Ishikawa (cell line): Measurements from ENCODE around the gene SUSD6.

Source experiments
- CEBPB ChIP-seq: IDR thresholded peaks from 2 replicates; pipeline ENCODE4 v1.6.1; 2012
- CREB1 ChIP-seq: IDR thresholded peaks from 2 replicates; pipeline ENCODE4 v1.6.1; 2012; ENCODE audit warnings: low read depth
- EGR1 ChIP-seq: IDR thresholded peaks from 2 replicates; pipeline ENCODE4 v1.6.1; 2012
- EP300 ChIP-seq: IDR thresholded peaks from 2 replicates; pipeline ENCODE4 v1.6.1; 2012; ENCODE audit warnings: borderline replicate concordance
- FOXM1 ChIP-seq: IDR thresholded peaks from 2 replicates; pipeline ENCODE4 v1.6.1; 2012; ENCODE audit warnings: low read depth, borderline replicate concordance
- MAX ChIP-seq: IDR thresholded peaks from 2 replicates; pipeline ENCODE4 v1.6.1; 2012
- NFIC ChIP-seq: IDR thresholded peaks from 2 replicates; pipeline ENCODE4 v1.6.1; 2012
- RAD21 ChIP-seq: IDR thresholded peaks from 2 replicates; pipeline ENCODE4 v1.6.1; 2012; ENCODE audit warnings: low read depth
- REST ChIP-seq: IDR thresholded peaks from 2 replicates; pipeline ENCODE4 v1.6.1; 2012; ENCODE audit warnings: low read depth, mild to moderate bottlenecking
- TAF1 ChIP-seq: IDR thresholded peaks from 2 replicates; pipeline ENCODE4 v1.6.1; 2012; ENCODE audit warnings: low read depth, mild to moderate bottlenecking
- TCF12 ChIP-seq: IDR thresholded peaks from 2 replicates; pipeline ENCODE4 v1.6.1; 2012; ENCODE audit warnings: low read depth
- TEAD4 ChIP-seq: IDR thresholded peaks from 2 replicates; pipeline ENCODE4 v1.6.1; 2012
- USF1 ChIP-seq: IDR thresholded peaks from 2 replicates; pipeline ENCODE4 v1.6.1; 2012
- YY1 ChIP-seq: IDR thresholded peaks from 2 replicates; pipeline ENCODE4 v1.6.1; 2012; ENCODE audit warnings: low read depth
- ZBTB7A ChIP-seq: IDR thresholded peaks from 2 replicates; pipeline ENCODE4 v1.6.1; 2012; ENCODE audit warnings: low read depth

The SUSD6 gene

GRCh38 chr14:69644814-69645213 is 33.4 kb downstream of the SUSD6 start:
- TF ChIP-seq USF1 (no peak), TAF1 (no peak), REST (no peak), RAD21 (no peak), CREB1 (no peak), EP300 (no peak), TEAD4 (no peak), FOXM1 (no peak), NFIC (no peak), YY1 (no peak), TCF12 (no peak)

DNA sequence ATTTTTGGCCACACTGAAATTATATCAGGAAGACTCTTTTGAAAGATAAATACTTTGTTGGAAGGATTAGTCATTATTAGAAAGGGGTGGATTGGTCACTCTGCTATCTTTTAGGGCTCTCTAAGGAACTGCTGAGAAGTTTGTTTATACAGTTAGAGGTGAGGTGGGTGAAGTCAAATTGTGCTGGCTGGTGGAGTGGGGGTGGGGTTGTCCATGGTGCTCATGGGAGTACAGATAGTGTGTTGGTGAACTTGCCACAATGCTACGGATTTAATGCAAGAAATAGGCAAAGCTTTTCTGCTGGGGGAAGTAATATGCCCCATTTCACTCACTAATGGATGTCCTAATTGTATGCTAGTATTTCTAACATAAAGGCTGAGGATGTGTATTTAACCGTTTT is 35.8 kb downstream of the SUSD6 start:
- TF ChIP-seq TAF1 (no peak), EP300 (no peak), MAX (no peak), CEBPB (no peak), NFIC (no peak), TEAD4 (no peak), ZBTB7A (no peak), RAD21 (no peak), YY1 (no peak), CREB1 (no peak), REST (no peak), FOXM1 (no peak), TCF12 (no peak), USF1 (no peak), EGR1 (no peak)

DNA sequence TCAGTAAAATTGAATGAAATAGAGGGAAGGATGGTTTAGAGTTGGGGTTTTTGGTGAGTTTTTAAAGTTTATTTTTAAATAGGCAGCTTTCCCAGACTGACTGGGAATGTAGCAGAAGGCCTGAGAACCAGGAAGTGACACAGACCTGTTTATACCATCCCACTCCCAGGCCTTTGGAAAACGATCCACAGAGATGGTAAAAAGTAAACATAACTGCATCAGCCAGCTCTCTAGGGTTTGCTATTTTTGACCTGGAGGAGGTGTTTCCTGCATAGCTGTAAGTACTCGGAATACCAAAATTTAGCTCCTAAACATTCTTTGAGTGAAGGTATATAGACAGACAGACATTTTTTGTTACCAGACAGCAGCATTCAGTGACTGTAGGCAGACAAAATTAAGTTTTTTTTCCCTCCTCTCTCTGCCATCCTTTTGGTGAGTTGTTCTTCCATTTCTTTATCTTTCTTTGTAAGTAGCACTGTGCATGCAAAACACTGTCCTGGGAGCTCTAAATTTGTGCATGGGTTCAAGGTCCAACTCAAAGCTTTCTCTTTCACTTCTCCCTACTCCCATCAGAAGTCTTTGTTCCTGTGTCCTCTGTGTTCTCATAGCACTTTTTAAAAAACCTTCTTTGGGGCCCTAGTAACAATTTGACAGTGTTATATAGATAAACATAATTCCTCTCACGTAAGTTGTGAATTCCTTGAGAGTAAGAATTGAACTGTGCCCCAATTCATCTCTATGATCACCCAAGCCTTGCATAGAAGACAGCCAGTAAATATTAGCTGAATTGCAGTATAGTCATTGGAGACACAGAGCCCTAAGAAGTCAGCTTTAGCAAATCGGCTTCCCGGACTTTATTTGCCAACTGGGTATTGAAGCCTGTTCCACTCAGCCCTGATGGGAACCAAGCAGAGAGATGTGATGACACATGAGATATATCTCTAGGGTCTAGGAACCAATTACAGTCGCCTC is 37.4 kb downstream of the SUSD6 start:
- TF ChIP-seq EP300: no peak
- TF ChIP-seq NFIC: no peak
- TF ChIP-seq TEAD4: no peak
- no peak for TF ChIP-seq YY1
- no peak for TF ChIP-seq MAX
- TF ChIP-seq TCF12: no peak
- TF ChIP-seq REST: no peak
- TF ChIP-seq EGR1: no peak
- TF ChIP-seq TAF1: no peak
- no peak for TF ChIP-seq RAD21
- no peak for TF ChIP-seq CREB1
- TF ChIP-seq CEBPB: no peak
- TF ChIP-seq FOXM1: no peak
- TF ChIP-seq ZBTB7A: no peak
- TF ChIP-seq USF1: no peak

DNA sequence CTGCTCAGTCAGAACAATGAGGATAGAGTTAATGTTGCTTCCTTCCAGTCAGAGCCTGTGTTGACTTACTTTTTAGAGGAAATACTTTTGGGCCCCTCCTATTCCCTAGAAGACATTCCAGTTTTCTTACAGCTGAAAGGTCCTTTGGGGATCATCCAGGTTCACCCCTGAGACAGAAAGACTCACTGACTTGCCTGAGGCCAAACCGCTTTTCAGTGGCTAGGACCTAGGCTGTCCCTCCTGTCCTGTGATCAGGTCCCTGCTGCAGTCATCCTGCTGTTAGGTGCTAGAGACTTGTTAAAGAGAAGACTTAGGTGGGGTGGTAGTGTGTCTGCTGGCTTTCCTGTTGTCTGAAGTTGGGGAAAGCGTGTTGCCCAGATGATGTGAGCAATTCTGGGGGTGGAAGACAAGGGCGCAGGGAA is 39.6 kb downstream of the SUSD6 start:
- no peak for TF ChIP-seq CEBPB
- no peak for TF ChIP-seq TEAD4
- no peak for TF ChIP-seq CREB1
- TF ChIP-seq USF1: no peak
- TF ChIP-seq TCF12: no peak
- TF ChIP-seq ZBTB7A: no peak
- no peak for TF ChIP-seq REST
- no peak for TF ChIP-seq MAX
- TF ChIP-seq EP300: no peak
- no peak for TF ChIP-seq FOXM1
- TF ChIP-seq EGR1: no peak
- no peak for TF ChIP-seq NFIC
- no peak for TF ChIP-seq TAF1
- TF ChIP-seq RAD21: no peak
- no peak for TF ChIP-seq YY1
